ENCODE data around the gene SMAD4.
"Not testable (repeated sequence)": the region's sequence is repeated elsewhere in the genome, so short reads cannot be mapped to it uniquely, and the experiment has no call there.

Gene SMAD4

DNA sequence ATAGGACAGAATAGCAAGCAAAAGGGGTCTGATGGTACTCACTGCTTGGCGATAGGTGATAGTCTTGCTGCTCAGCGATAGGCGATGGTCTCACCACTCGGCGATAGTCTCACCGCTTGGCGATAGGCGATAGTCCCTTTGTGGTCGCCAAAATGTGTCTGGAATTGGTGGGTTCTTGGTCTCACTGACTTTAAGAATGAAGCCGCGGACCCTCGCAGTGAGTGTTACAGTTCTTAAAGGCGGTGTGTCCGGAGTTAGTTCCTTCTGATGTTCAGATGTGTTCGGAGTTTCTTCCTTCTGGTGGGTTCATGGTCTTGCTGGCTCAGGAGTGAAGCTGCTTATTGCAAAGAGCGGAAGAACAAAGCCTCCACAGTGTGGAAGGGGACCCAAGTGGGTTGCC, 90.0 kb downstream of the SMAD4 start:
- not testable (repeated sequence) for DNase-seq

- no peak for DNase-seq
These were observed 91.0 kb downstream of the SMAD4 start for GRCh38 chr18:51120809-51121596.

GRCh38 chr18:51121597-51121857, 91.5 kb downstream of the SMAD4 start:
- no peak for DNase-seq

DNA sequence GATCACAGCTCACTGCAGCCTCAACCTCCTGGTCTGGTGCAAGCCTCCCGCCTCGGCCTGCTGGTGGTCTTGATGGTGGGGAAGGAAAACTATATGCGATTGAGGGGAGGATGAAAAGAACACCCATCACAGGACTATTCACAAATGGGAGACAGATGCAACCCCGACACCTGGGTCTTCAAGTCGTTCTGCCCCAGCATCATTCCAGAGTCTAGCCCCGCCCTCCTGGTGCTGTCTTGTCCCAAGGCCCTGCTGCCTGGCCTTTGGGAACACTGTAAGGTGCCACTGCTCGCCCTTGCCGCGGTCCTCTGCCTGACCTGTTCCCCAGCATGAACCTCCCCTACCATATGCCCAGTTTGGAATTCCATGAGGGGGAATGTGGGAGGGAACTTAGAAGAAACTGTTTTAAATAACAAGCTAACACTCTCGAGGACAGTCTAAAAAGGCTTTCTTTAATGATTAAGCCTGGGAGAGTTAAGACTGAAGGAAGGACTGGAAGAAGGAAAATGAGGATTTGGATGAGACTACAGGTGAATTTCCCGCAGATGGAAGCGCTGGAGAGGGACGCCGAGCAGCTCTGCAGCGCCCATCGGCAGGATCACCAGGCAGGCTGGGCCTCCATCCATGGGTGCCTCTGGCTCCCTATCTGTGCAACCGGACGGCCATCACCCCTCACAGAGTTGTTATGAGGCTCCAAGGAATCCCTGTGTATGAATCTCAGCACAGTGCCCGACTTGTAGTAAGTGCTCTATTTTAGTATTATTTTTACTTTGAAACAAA, 92.4 kb downstream of the SMAD4 start:
- no peak for DNase-seq

DNA sequence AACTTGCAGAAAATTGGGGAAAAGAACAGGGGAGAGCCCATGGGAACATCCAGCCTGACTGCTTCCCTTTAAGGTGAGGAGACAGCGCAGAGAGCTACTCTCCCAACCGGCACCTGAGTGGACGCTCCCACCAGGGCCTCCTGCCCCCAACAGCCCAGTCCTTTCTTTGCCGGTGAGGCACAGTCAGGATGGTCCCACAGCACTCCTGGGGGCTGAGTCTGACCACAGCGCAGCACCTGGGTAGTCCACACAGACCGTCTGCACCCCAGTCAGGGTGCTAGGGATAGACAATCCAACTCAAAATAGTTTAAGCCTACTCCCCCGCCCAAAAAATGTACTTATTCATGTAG, 93.0 kb downstream of the SMAD4 start:
- DNase-seq = no peak

- no peak for DNase-seq
These were observed 93.5 kb downstream of the SMAD4 start for GRCh38 chr18:51123481-51123880.

DNA sequence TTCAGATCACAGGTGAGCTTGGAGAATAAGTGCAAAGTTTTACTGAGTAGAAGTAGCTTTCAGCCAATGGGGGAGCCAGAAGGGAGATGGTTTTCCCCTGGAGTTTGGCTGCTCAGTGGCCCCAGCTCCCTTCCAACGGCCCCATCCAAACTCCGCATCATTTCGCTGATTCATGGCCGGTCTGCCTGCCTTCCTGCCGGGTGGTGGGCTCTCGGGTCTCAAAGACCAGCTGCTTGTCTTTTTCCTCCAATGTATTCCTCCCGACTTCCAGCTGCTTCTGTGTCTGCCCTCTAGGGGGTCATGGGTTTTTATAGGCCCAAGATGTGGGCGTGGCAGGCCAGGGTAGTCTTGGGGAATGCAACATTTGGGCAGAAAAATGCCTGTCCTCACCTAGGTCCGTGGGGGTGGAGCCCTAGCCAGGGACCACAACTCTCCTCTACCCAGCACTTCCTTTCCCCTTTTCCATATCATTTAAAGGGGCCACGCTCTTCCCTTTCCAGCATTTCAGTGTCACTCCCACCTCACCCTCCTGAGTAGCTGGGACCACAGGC, 94.0 kb downstream of the SMAD4 start:
- no peak for DNase-seq

GRCh38 chr18:51125976-51126375, 96.0 kb downstream of the SMAD4 start:
- no peak for DNase-seq

- no peak for DNase-seq
These were observed 97.7 kb downstream of the SMAD4 start for GRCh38 chr18:51127664-51128063.

DNA sequence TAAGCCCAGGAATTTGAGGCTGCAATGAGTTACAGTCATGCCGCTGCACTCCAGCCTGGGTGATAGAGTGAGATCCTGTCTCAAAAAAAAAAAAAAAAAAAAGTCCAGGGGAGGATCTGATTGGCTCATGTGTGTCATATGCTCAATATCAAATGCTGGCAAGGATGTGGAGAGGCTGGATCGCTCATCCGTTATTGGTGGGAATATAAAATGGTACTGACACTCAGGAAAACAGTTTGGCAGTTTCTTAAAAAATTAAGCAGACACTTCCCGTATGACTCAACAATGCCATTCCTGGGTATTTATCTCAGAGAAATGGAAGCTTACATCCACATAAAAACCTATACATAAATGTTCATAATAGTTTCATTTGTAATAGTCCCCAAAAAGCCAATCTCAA, 98.5 kb downstream of the SMAD4 start:
- no peak for DNase-seq

GRCh38 chr18:51132256-51132935, 102.4 kb downstream of the SMAD4 start:
- no peak for DNase-seq

- DNase-seq = no peak
These were observed 103.7 kb downstream of the SMAD4 start for GRCh38 chr18:51133580-51134160.
